ENCODE measurements around the gene AJAP1. TPM values are rescaled to one million over a fixed set of nuclear protein-coding genes. Genes with fewer than 3 reads are reported as not detected.

AJAP1 gene
- total RNA-seq, 4 donors from 2014 or later = 0.19 to 0.65 (median 0.22) TPM; not detected in 1

DNA sequence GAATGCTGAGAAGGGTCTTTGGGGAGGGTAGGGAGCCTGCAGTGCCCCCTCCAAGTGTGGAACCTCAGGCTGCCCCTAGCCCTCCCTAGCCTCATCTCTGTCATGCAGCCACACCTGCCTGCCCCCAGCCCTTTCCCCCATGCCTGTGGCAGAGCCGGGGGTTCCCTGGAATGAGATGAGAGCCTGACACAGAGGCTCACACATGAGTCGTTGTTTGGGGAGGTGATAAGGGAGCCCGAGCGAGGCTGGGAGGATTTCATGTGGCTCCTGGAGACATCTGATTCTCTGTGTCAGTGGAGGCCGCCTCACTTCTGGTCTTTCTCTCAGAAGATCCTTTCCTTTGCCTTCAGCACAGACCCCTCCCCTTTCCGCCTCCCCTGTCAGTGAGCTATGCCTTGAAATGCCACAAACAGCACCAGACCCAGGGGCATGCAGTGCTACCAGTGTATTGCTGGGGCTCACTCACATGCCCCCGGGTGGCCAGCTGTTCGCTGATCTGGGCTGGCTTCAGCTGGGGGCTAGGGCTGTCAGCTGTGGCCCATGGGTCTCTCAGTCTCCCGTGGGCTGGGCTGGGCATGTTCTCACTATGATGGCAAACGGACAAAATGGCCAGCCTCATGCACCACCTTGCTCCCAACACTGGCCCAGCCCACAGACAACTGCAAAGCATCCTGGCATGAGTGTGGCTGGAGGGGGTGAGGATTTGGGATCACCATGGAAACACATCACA, 102.6 kb downstream of the AJAP1 start:
- TF ChIP-seq CTCF (IDR thresholded peaks at IDR 0.05; ENCODE audit: low read depth) = no peak

DNA sequence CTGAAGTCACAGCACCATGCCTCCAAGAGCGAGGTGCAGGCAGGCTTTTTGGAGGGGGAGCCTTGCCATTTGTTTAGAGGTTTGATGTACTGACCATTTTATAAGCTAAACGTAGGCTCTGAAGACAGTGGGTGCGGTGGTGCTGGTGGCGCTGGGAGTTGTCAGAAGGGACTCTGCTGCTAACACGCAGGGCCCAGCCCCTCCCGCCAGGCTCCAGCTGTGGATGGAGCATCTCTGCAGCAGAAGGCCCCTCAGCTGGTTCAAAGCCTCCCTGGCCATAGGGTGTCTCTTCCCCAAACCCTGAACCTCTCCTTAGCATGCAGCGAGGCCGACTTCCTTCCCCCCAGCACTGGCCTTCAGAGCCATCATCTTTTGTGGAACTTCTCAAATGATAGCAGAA, 105.3 kb downstream of the AJAP1 start:
- TF ChIP-seq CTCF (IDR thresholded peaks at IDR 0.05; ENCODE audit: low read depth) = no peak

DNA sequence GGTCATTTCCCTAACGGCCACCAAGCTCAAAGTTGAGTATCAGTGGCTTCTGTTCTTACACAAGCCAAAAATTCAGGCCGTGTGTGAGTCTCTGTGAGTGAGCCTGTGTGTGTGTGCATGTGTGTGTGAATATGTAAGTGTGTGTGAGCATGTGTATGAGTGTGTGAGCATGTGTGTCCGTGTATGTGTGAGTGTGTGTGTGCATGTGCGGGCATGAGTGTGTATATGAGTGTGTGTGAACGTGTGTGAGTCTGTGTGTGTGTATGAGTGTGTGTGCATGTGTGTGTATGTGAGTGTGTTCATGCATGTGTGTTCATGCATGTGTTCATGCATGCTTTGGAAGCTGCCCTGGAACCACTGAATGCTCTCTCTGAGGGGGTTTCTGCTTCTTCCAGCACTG, 105.7 kb downstream of the AJAP1 start:
- TF ChIP-seq CTCF (IDR thresholded peaks at IDR 0.05; ENCODE audit: low read depth) = no peak

DNA sequence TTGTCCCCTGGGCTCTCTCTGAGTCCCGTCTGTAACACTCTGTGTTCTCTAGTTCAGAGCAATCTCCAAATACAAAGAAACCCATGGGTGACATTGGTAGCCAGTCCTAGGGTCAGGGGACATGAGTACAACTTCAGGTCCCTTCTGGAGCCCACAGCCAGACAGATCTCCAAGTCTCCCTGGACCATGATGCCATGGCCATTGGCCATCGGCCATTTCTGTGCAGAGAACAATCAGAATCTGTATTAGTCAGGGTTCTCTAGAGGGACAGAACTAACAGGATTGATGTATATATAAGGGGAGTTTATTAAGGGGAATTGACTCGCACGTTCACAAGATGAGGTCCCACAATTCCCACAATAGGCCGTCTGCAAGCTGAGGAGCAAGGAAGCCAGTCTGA, 106.9 kb downstream of the AJAP1 start:
- TF ChIP-seq CTCF (IDR thresholded peaks at IDR 0.05; ENCODE audit: low read depth) = no peak

DNA sequence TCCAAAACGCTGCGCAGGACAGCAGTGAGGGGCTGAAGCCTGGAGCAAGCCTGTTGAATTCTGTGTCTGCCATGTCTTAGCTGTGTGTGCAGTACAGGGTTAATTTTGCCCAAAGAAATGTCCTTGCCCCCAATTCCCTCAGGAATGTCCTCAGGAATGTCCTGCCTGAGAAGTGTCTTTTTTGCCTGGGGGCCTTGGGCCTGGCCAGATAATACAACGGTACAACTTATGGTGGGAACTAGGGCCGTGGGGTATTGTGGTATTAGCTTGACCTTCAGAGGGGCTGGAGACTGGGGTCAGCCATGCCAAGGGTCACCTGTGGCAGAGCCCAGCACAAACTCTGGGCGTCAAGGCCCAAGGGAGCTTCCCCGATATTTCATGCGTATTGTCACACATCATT, 107.7 kb downstream of the AJAP1 start:
- no peak for TF ChIP-seq CTCF (IDR thresholded peaks at IDR 0.05; ENCODE audit: low read depth)

- no peak for TF ChIP-seq CTCF (IDR thresholded peaks at IDR 0.05; ENCODE audit: low read depth)
Observed at GRCh38 chr1:4767308-4767707, 112.9 kb downstream of the AJAP1 start.

DNA sequence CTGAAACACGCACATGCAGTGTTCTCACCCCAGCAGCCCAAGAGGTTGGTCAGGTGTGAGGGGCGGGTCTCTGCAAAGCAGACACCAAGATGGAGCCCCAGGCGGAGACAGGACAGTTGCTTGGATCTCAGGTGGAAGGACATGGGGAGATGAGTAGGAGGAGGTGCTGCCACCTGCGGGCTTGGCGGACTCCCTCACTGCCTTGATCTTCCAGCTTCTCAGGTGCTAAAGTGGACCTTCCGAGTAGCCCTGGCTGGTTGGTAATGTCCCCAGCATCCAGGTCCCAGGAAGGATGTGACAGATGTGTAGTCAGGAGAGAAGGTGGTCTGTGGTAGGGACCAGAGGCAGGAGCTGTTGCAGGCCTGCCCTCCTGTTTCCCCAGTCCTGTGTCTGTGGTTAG, 114.1 kb downstream of the AJAP1 start:
- TF ChIP-seq CTCF (IDR thresholded peaks at IDR 0.05; ENCODE audit: low read depth) = no peak
